Heart left ventricle (tissue), 13 donors: Measurements from ENCODE around the gene PLA2G4B.

ENCODE experiments used
- CTCF ChIP-seq, 12 donors: fragments of 200-600 bp; sonication (generic) in 4 of 12; IDR thresholded peaks; one replicate each; pipeline versions ENCODE4 v1.5.0 to v1.8.0; 2018 to 2022; ENCODE audit warnings: antibody characterized with exemption in 12 of 12, mild to moderate bottlenecking in 5 of 12
- POLR2A ChIP-seq, 2 donors: fragments of 450-650 bp; IDR thresholded peaks; one replicate each; pipeline ENCODE4 v1.6.1; 2017; ENCODE audit warnings: antibody characterized with exemption in 2 of 2, mild to moderate bottlenecking in 2 of 2, moderate library complexity in 2 of 2
- donor health status: ischemic (EF 13 %, LVEDD 7.1; RV severe dilation, severe dysfunction).
- donor health status: DM: no; HTN: yes; CAD: no.
- donor health status: DM: no; HTN: no; CAD: no.
- donor health status: ischemic (EF 25% LVEDD 6.9; RV normal size, moderate dysfunction).
- donor health status: ischemic (EF 25% LVEDD 5.7; RV mildly dilated, moderate dysfunction).
- donor health status: ischemic (EF 35%, LVEDD 5.7; RV mildly dilated, moderate dysfunction).
- donor health status: nonischemic (EF 11% LVEDD 7.7; RV severe dilation, severe dysfunction).
- donor health status: DM: yes; HTN: yes; CAD: no.
- donor health status: PGD.
- donor health status: ischemic (EF 29% LVEDD 5.4; RV normal size, mild dysfunction).
- donor health status: nonischemic (EF 23%, LVEDD 6.1; RV moderate dilation, normal function).

DNA sequence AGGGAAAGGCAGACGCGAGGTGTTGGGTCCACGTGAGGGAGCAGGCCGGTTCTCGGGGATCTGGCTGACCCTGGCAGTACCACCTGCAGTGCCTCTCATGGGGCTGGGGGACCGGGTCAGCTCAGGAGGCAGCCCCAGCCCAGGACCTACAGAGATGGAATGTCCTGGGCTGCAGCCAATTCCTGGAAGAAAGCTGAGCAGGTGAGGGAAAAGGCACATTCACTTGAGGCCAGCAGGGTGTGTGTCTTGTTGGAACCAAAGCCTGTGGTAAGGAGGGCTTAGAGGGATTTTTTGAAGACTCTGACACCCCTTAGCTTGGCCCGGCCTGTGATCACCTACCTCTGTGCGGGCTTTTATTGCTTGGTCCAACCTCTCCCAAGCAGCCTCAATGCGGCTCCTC lies 15.8 kb downstream of the PLA2G4B start:
- TF ChIP-seq CTCF (IDR thresholded peaks at IDR 0.05) (no peak), POLR2A (IDR thresholded peaks at IDR 0.05) (no peak)
